Ishikawa (cell line): ENCODE measurements around the gene CDC42EP4.

Source experiments
- CEBPB ChIP-seq: IDR thresholded peaks from 2 replicates; pipeline ENCODE4 v1.6.1; 2012
- CREB1 ChIP-seq: IDR thresholded peaks from 2 replicates; pipeline ENCODE4 v1.6.1; 2012; ENCODE audit warnings: low read depth
- EGR1 ChIP-seq: IDR thresholded peaks from 2 replicates; pipeline ENCODE4 v1.6.1; 2012
- EP300 ChIP-seq: IDR thresholded peaks from 2 replicates; pipeline ENCODE4 v1.6.1; 2012; ENCODE audit warnings: borderline replicate concordance
- FOXM1 ChIP-seq: IDR thresholded peaks from 2 replicates; pipeline ENCODE4 v1.6.1; 2012; ENCODE audit warnings: low read depth, borderline replicate concordance
- NFIC ChIP-seq: IDR thresholded peaks from 2 replicates; pipeline ENCODE4 v1.6.1; 2012
- RAD21 ChIP-seq: IDR thresholded peaks from 2 replicates; pipeline ENCODE4 v1.6.1; 2012; ENCODE audit warnings: low read depth
- TAF1 ChIP-seq: IDR thresholded peaks from 2 replicates; pipeline ENCODE4 v1.6.1; 2012; ENCODE audit warnings: low read depth, mild to moderate bottlenecking
- TCF12 ChIP-seq: IDR thresholded peaks from 2 replicates; pipeline ENCODE4 v1.6.1; 2012; ENCODE audit warnings: low read depth
- TEAD4 ChIP-seq: IDR thresholded peaks from 2 replicates; pipeline ENCODE4 v1.6.1; 2012
- YY1 ChIP-seq: IDR thresholded peaks from 2 replicates; pipeline ENCODE4 v1.6.1; 2012; ENCODE audit warnings: low read depth
- ZBTB7A ChIP-seq: IDR thresholded peaks from 2 replicates; pipeline ENCODE4 v1.6.1; 2012; ENCODE audit warnings: low read depth
- TF ChIP-seq, protein P1 (sequence below): IDR thresholded peaks from 2 replicates; pipeline ENCODE4 v1.6.1; 2012
- TF ChIP-seq, protein P2 (sequence below): IDR thresholded peaks from 2 replicates; pipeline ENCODE4 v1.6.1; 2012; ENCODE audit warnings: low read depth, mild to moderate bottlenecking
- TF ChIP-seq, protein P3 (sequence below): IDR thresholded peaks from 2 replicates; pipeline ENCODE4 v1.6.1; 2012

The CDC42EP4 gene

DNA sequence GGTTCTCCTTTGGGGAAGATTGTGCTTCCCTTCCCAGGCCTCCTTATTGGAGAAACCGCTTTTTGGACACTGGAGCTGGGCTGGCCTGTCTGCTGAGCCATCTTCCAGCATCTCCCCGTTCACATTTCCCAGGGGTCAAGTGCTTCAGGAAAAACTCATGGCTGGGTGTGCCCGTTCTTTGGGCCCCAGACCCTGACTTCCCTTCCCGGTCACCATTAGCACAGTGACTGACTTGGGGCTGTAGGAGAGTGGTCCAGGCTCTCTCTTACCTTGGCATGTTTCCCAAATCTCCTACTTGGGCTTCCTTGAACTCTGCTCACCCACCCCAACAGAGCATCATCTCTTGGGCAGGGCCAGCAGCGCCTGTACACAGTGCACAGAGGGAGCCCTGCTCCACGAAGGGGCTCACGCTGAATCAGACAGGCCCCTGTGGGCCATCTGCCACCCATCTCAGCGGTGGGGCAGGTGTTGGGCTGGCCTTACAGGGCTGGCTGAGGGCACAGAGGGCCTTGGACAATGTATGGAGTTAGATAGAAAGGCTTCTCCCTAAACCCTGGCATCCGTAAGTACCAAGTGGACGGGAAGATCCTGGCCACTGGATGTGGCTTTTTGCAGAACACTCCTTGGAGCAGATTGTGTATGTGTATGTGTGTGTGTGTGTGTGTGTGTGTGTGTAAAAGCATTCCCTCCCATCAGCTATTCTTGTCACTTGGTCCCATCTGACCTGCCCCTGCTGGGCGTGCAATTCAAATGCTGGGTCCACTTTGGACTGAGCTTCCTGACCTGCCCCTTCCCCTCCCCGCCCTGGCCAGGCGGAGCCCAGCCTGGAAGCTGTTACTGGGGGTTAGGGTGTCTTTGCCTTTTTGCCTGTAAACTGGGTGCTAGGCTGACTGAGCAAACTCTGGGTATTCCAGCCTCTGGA, 24.9 kb upstream of the CDC42EP4 start:
- TF ChIP-seq, protein P1, sequence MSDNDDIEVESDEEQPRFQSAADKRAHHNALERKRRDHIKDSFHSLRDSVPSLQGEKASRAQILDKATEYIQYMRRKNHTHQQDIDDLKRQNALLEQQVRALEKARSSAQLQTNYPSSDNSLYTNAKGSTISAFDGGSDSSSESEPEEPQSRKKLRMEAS = no peak
- TF ChIP-seq EGR1 = no peak
- TF ChIP-seq TEAD4 = no peak
- no peak for TF ChIP-seq ZBTB7A
- no peak for TF ChIP-seq CEBPB
- no peak for TF ChIP-seq TCF12
- TF ChIP-seq TAF1 = no peak
- no peak for TF ChIP-seq FOXM1
- TF ChIP-seq, protein P2, sequence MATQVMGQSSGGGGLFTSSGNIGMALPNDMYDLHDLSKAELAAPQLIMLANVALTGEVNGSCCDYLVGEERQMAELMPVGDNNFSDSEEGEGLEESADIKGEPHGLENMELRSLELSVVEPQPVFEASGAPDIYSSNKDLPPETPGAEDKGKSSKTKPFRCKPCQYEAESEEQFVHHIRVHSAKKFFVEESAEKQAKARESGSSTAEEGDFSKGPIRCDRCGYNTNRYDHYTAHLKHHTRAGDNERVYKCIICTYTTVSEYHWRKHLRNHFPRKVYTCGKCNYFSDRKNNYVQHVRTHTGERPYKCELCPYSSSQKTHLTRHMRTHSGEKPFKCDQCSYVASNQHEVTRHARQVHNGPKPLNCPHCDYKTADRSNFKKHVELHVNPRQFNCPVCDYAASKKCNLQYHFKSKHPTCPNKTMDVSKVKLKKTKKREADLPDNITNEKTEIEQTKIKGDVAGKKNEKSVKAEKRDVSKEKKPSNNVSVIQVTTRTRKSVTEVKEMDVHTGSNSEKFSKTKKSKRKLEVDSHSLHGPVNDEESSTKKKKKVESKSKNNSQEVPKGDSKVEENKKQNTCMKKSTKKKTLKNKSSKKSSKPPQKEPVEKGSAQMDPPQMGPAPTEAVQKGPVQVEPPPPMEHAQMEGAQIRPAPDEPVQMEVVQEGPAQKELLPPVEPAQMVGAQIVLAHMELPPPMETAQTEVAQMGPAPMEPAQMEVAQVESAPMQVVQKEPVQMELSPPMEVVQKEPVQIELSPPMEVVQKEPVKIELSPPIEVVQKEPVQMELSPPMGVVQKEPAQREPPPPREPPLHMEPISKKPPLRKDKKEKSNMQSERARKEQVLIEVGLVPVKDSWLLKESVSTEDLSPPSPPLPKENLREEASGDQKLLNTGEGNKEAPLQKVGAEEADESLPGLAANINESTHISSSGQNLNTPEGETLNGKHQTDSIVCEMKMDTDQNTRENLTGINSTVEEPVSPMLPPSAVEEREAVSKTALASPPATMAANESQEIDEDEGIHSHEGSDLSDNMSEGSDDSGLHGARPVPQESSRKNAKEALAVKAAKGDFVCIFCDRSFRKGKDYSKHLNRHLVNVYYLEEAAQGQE = no peak
- no peak for TF ChIP-seq CREB1

DNA sequence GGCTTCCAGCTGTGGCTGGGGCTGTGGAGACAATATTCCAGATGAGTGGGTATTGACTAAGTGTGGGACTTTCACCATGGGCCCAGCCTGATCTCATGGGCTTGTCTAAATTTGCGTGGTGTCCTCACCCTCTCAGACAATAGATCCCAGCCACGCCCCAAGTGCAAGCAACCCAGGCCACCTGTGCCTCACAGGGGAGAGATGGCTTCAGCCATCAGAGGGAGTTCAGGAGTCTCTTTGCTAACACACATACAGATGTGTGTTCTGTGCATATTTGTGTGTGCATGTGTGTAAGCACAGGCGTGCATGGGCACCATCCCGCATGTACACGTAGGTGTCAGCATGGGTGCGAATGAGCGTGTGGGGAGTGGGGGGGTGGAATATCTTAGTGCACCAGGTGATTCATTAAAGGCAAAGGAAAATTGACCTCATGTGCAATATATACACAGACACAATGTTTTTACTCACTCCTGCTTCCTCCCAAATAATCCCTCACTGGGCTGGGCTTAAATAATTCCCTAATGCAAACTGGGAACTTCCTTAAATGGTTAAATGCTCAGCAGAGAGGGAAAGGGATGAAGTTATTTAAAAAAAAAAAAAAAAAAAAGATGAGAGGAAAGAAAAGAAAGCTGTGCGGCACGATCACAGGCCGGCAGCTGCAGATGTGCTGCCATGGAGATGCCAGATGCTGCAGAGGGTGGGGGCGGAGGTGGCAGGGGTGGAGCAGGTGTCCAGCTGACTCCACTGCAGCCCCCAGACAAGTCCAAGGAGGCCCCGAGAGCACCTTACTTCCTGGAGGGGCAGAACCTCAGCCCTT, 24.0 kb upstream of the CDC42EP4 start:
- TF ChIP-seq TCF12 = peak; percentile 30; the same call in 1 of the 2 replicates
- TF ChIP-seq, protein P3, sequence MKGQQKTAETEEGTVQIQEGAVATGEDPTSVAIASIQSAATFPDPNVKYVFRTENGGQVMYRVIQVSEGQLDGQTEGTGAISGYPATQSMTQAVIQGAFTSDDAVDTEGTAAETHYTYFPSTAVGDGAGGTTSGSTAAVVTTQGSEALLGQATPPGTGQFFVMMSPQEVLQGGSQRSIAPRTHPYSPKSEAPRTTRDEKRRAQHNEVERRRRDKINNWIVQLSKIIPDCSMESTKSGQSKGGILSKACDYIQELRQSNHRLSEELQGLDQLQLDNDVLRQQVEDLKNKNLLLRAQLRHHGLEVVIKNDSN = no peak

DNA sequence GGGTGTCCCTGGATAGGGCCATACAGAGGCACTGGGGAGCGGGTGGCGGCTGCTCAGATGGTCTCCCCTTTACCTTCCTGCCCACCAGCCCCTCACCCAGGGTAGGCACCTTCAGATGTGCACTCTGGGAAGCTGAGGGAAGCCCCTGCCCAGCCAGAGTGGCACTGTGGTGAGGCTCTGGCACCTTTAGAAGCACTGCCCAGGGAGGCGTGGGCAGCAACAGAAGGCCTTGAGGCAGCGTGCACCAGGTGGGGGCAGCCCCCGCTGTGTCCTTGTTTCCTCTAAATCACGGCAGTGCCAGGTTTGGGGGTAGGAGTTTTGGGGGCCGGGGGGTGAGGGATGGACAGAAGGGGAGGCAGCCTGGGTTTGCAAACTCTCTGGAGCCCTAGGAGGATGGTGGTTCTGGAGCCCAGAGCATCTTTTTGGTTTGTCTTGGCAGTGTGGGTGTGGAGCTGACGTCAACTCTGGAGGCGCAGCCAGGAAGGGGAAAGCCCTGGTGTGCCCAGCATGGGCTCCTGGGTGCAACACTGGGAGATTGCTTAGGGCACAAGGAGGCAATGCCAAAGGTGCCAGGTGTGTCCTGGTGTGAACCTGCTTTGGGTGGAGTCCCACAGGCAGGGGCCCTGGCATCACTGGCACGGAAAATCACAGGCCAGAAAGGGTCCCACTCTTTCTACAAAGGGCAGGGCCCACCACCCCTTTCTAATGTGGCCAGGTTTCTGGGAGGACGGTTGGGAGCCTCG, 23.1 kb upstream of the CDC42EP4 start:
- TF ChIP-seq EP300 = no peak
- TF ChIP-seq TEAD4 = no peak
- TF ChIP-seq ZBTB7A = no peak
- TF ChIP-seq, protein P3 = no peak
- TF ChIP-seq TAF1 = no peak
- TF ChIP-seq RAD21 = no peak

DNA sequence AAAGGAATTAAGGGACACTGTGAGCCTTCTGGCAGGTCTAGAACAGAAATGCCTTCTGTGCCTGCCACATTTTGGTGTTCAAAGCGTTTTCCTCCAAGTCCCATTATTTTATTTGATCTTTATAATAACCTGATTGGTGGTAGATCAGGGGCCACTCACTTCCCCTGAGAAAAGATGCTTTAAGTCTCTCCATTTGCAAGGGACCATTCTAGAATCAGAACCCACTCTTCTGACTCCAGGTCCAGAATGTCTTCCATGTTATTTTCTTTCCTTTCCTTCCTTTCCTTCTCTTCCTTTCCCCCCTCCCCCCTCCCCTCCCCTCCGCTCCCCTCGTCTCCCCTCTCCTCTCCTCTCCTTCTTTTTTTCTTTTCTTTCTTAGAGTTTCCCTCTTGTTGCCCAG, 19.3 kb upstream of the CDC42EP4 start:
- TF ChIP-seq RAD21 (no peak), CEBPB (no peak), ZBTB7A (no peak), FOXM1 (no peak), EP300 (no peak)
- TF ChIP-seq, protein P1 = no peak
- TF ChIP-seq, protein P3 = no peak

DNA sequence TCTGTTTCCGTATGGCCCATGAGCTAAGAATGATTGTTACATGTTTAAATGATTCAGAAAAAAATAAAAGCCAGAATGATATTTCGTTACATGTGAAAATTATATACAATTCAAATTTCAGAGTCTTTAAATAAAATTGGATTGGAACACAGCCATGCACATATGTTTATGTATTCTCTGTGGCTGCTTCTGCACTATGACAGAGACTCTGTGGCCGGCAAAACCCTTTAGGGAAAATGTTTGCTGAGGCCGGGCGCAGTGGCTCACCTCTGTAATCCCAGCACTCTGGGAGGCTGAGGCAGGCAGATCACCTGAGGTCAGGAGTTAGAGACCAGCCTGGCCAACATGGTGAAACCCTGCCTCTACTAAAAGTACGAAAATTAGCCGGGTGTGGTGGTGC, 15.9 kb upstream of the CDC42EP4 start:
- no peak for TF ChIP-seq NFIC
- no peak for TF ChIP-seq YY1
- TF ChIP-seq, protein P1 = no peak
- TF ChIP-seq, protein P2 = no peak
- no peak for TF ChIP-seq TCF12
- no peak for TF ChIP-seq CEBPB
- TF ChIP-seq TEAD4 = no peak
- no peak for TF ChIP-seq ZBTB7A
- TF ChIP-seq RAD21 = no peak
- no peak for TF ChIP-seq CREB1
- TF ChIP-seq EP300 = no peak
- TF ChIP-seq, protein P3 = no peak
- TF ChIP-seq TAF1 = no peak
- TF ChIP-seq EGR1 = no peak
- no peak for TF ChIP-seq FOXM1
